HG03565 (cell line): ENCODE measurements around the gene DRICH1.
"Not testable (repeated sequence)": the region's sequence is repeated elsewhere in the genome, so short reads cannot be mapped to it uniquely, and the experiment has no call there.

Experiments used
- ATAC-seq: cut with Tn5 transposase; IDR thresholded peaks from one replicate; pipeline ENCODE4 v1.9.1; 2021; ENCODE audit warnings: mild to moderate bottlenecking, moderate library complexity; ENCODE audit not compliant: unreplicated experiment

Gene DRICH1

DNA sequence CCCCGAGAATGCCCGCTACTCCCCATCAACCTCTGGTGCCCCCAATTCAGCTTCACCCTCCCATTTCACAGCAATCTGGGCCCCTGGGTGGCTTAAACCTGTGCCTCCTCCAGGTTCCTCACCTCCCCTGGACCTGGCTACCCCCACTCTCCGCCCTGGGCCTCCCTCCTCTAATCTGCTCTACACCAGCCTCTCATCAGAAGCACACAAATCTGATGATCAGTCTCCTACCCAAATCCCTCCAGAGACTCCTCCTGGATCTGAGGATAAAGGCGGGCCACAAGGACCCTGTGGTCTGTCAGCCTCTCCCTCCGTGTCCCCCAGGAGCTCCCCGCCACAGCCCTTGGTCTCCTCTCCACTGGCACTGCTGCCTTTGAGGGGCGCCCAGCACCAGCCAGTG lies 28.9 kb downstream of the DRICH1 start:
- ATAC-seq, result no peak

- no peak for ATAC-seq
Observed at GRCh38 chr22:23598805-23599518, 33.2 kb downstream of the DRICH1 start.

DNA sequence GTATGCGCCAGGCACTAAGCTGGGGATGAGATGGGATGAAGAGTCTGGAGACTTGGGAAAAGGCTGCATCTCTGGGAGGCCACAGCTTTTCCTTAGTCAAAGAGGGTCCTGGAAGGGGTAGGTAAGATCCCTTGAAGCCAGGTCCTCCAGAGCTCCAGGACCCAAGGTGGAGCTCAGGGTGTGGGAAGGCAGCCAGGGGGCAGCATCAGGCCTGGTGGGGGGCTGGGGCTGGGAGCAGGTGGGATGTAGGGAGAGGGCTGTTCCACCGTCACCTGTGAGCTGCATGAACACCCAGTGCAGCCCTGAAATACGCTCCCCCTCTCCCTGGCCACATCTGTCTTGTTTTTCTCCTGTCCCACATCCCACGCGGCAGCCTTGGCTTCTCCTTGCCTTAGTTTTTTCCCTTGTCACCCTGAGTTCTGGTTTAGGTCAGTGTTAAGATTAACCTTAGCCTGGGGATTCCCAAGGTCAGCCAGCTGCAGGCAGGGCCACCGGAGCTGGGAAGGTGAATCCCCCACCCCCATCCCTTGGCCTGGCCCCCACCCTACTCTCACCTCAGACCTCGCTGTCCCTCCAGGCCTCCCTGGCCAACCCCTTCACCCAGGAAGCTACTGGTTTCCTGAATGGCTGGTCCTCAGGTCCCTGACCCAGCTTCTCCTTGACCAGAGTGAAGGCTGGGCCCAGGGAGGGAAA lies 34.4 kb downstream of the DRICH1 start:
- ATAC-seq, result not testable (repeated sequence)

- ATAC-seq, result not testable (repeated sequence)
Observed at GRCh38 chr22:23595904-23596303, 36.2 kb downstream of the DRICH1 start.

GRCh38 chr22:23591846-23592245 lies 40.3 kb downstream of the DRICH1 start:
- ATAC-seq, result no peak

GRCh38 chr22:23591201-23591791 lies 40.8 kb downstream of the DRICH1 start:
- ATAC-seq, result no peak

DNA sequence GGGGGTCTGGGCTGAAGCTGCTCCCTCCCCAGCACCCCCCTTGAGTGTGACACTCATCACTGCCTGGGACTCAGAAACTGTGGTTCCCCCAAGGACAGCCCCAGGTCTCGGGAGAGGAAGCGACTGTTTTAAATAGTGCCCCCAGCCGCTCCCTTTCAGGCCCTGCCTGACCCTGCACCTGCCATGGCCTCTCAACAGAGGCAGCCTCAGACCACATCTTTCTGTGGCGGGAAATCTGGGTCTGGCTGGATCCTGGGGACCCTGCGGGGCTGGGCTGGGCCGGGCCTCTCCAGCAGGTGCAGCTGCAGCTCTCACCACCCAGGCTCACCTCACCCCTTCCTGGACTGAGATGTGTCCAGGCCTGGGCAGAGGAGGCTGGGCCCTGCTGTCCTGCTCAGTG lies 48.3 kb downstream of the DRICH1 start:
- ATAC-seq, result no peak

GRCh38 chr22:23583153-23583552 lies 49.0 kb downstream of the DRICH1 start:
- no peak for ATAC-seq

DNA sequence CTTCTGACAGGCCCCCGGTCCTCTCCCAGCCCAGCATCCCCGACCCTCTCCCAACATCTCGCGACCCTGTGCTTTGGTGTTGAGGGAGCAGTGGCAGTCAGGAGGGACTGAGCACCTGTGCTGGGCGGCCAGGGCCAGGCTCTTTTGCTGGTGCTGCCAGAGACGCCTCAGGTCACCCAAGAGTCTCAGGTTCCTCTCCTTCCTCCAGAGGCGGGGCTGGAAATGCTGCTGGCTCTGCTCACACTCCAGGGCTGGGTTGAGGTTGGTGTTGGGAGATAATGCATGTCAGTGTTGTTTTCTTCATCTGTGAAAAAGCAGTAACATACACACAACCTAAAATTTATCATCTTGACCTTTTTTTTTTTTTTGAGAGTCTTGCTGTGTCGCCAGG lies 50.9 kb downstream of the DRICH1 start:
- ATAC-seq, result no peak

DNA sequence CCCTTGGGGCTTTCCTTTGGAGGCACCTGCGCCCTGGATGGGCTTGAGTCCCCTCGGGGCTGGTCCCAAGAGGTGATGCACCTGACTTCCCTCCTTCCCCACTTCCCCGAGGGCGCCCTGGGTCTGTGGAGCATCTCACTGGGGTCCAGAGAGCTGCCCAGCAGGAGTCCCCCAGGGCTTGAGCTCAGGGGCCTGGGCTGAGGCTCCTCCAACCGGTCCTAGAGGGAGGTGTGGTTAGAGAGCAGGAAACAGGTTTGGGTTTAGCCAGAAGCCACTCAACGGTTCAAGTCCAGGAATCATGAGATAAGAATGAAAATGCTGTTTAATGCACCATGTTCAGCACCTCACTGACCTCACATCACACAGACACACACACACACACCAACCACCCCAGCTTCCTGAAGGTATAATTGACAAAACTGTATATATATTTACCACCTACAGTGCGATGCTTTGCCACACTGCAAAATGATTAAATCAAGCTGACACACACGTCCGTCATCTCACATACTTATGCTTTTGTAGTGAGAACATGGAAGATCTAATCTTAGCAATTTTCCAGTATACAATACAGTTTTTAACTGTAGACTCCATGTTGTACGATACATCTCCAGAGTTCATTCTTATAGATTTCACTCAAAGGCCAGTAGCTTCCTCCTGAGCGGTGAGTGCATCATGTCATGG lies 51.4 kb downstream of the DRICH1 start:
- no peak for ATAC-seq

GRCh38 chr22:23579870-23580575 lies 52.1 kb downstream of the DRICH1 start, which contains the start of gene IGLL1:
Gene IGLL1 (minus strand): TSS chr22:23580290. CDS start chr22:23580190, 100 bp downstream.
- no peak for ATAC-seq

DNA sequence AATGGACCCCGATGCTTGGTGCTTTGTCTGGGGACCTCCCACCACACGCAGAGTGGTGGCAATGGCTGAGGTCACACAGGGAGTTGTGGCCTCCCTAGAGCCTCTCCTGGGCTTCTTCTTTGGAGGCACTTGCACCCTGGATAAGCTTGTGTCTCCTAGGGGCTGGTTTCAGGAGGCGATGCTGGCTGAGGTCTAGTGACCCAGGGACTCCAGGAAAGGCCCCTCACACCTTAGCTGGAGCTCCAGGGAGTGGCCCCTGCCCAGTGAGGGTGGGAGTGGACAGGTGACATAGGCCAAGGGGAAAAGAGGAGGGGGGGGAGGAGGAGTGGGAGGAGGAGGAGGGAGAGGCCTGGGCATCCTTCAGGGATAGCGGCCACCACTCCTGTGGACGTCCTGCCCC lies 52.8 kb downstream of the DRICH1 start:
- no peak for ATAC-seq

DNA sequence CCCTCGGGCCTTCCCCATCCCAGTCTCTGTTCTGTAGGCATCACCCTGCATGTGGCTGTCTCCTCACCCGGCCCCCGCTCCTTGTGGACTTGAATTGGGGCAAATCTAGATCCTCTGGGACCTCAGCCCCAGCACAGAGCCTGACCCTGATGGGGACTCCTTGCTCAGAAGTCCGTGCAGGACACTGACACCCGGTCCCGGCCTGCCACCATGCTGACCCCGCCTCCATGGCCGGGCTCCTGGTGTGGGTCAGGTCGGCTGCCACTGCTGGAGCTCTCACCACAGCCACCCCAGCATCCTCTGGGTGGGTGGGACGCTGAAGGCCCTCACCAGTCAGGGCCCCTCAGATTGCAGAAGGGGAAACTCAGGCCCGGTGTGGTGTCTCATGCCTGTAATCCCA lies 53.8 kb downstream of the DRICH1 start:
- no peak for ATAC-seq

- no peak for ATAC-seq
Observed at GRCh38 chr22:23576681-23577080, 55.4 kb downstream of the DRICH1 start.

- no peak for ATAC-seq
Observed at GRCh38 chr22:23575601-23576000, 56.5 kb downstream of the DRICH1 start.

- no peak for ATAC-seq
Observed at GRCh38 chr22:23574877-23575276, 57.2 kb downstream of the DRICH1 start.

GRCh38 chr22:23574371-23574811 lies 57.7 kb downstream of the DRICH1 start:
- ATAC-seq, result no peak

DNA sequence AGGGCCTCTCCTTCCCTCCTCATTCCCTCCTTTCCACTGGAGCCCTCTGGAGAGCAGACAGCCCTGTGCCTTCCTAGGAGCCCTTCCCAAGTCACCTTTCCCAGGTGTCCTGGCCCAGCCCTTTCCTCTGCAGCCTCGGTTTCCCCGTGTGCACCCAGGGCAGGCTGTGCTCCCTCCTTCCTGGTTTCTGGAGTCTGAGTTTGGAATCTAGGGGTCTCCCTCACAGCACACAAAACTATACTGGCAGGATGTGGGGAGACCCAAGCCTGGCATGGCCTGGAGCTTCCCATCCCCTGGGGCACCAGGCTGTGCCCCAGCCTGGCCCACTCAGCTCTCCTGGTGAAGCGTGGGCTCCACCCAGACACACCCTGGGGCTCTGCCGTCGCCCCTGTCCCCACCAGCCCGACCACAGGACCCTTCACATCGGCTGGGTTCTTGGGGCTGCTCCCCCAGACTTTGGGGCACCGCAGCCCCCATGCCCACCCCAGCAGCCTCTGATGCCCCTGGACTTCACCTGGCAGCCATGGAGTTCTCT lies 58.4 kb downstream of the DRICH1 start:
- not testable (repeated sequence) for ATAC-seq

- not testable (repeated sequence) for ATAC-seq
Observed at GRCh38 chr22:23573106-23573505, 59.0 kb downstream of the DRICH1 start.

- ATAC-seq, result no peak
Observed at GRCh38 chr22:23571486-23571885, 60.6 kb downstream of the DRICH1 start.
